Parathyroid adenoma (tissue), 2 donors: ENCODE results near the gene ATF6.

ENCODE experiments used
- H2AFZ ChIP-seq: fragments of 300-600 bp; sonication (generic); one replicate; pipeline ENCODE4 v1.7.0; 2017; ENCODE audit warnings: antibody characterized with exemption, mild to moderate bottlenecking
- H3K27ac ChIP-seq: fragments of 300-600 bp; sonication (generic); one replicate; pipeline ENCODE4 v1.7.0; 2017
- H3K27me3 ChIP-seq: fragments of 300-600 bp; sonication (generic); one replicate; pipeline ENCODE4 v1.7.0; 2017; ENCODE audit warnings: low read length; ENCODE audit not compliant: control insufficient read depth, insufficient read depth
- H3K36me3 ChIP-seq: fragments of 300-600 bp; sonication (generic); one replicate; pipeline ENCODE4 v1.7.0; 2017; ENCODE audit warnings: low read length; ENCODE audit not compliant: control insufficient read depth, insufficient read depth
- H3K4me1 ChIP-seq: fragments of 300-600 bp; sonication (generic); one replicate; pipeline ENCODE4 v1.7.0; 2017; ENCODE audit warnings: control low read depth
- H3K4me2 ChIP-seq: fragments of 300-600 bp; sonication (generic); one replicate; pipeline ENCODE4 v1.7.0; 2017; ENCODE audit warnings: low read length
- H3K4me3 ChIP-seq: fragments of 300-600 bp; sonication (generic); one replicate; pipeline ENCODE4 v1.7.0; 2017; ENCODE audit warnings: low read depth, low read length
- H3K79me2 ChIP-seq: fragments of 300-600 bp; sonication (generic); one replicate; pipeline ENCODE4 v1.7.0; 2017; ENCODE audit warnings: control low read depth
- H3K9ac ChIP-seq: fragments of 300-600 bp; sonication (generic); one replicate; pipeline ENCODE4 v1.7.0; 2017; ENCODE audit warnings: mild to moderate bottlenecking
- H3K9me3 ChIP-seq: fragments of 300-600 bp; sonication (generic); one replicate; pipeline ENCODE4 v1.7.0; 2017; ENCODE audit warnings: low read length; ENCODE audit not compliant: control insufficient read depth
- TF ChIP-seq, protein P1 (sequence below): fragments of 300-600 bp; sonication (generic); IDR thresholded peaks from one replicate; pipeline ENCODE4 v1.7.0; 2017; ENCODE audit warnings: antibody characterized with exemption, mild to moderate bottlenecking
- donor health status: primary hyperparathyroidism.

The ATF6 gene

DNA sequence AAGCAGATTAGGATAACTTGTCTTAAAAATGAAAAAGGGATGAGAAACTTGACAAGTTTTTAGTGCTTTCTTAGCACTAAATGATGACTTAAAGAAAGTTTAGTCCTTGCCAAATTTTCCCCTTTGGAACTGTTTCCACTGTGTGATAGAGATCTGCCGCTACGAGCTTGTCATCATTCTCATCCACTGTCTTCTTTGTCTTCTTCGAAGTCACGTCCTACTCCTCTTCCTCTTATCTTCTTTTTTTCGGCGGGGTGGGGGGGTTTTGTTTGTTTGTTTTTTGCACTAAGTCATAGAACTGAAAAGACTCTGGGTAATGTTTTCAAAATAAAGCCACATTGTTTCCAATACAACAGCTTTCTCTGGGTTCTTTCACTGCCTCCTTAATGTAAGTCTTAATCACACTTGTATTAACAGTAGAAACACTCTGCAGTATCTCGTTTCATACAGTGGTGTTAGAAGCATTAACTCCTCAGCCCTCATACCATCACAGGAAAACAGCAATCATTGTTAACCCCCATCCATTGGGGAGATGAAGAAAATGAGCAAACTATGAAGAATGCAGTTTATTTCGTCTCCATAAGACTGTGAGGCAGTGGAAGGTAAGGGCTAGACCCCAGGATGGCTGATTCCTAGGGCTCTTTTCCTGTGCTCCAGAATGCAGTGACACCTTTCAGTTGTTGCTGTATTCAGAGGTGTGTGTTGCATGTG is 175.8 kb downstream of the ATF6 start:
- Histone ChIP-seq H3K4me1 (no peaks in the 10 kb centered on the region), H3K79me2 (no peaks in the 10 kb centered on the region), H3K27me3 (no peaks in the 10 kb centered on the region), H3K4me2 (no peak overlapping the region), H3K4me3 (no peak overlapping the region), H3K9ac (no peak overlapping the region), H3K9me3 (no peaks in the 10 kb centered on the region), H2AFZ (no peak overlapping the region), H3K36me3 (no peaks in the 10 kb centered on the region), H3K27ac (no peak overlapping the region)
- TF ChIP-seq, protein P1, sequence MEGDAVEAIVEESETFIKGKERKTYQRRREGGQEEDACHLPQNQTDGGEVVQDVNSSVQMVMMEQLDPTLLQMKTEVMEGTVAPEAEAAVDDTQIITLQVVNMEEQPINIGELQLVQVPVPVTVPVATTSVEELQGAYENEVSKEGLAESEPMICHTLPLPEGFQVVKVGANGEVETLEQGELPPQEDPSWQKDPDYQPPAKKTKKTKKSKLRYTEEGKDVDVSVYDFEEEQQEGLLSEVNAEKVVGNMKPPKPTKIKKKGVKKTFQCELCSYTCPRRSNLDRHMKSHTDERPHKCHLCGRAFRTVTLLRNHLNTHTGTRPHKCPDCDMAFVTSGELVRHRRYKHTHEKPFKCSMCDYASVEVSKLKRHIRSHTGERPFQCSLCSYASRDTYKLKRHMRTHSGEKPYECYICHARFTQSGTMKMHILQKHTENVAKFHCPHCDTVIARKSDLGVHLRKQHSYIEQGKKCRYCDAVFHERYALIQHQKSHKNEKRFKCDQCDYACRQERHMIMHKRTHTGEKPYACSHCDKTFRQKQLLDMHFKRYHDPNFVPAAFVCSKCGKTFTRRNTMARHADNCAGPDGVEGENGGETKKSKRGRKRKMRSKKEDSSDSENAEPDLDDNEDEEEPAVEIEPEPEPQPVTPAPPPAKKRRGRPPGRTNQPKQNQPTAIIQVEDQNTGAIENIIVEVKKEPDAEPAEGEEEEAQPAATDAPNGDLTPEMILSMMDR, result no peak

DNA sequence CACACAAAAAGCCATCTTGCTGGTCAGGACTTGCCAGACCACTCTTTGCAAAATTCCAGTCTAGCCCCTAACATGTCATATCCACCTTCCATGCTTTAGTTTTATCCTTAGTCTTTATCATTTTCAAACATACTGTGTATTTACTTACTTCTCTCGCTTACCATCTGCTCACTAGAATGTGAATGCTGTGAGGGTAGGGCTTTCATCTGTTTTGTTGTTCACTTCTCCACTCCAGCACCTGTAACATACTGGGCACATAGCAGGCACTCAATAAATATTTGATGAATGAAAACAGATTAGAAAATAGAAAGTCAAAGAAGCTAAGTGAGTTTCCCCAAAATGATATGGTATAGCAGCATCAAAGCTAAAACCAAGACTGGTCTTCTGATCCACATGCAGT is 177.6 kb downstream of the ATF6 start:
- Histone ChIP-seq H3K9ac (no peak overlapping the region), H3K27ac (no peak overlapping the region), H3K4me3 (no peak overlapping the region), H3K27me3 (no peaks in the 10 kb centered on the region), H3K79me2 (no peaks in the 10 kb centered on the region), H3K36me3 (no peaks in the 10 kb centered on the region), H2AFZ (no peak overlapping the region), H3K9me3 (no peaks in the 10 kb centered on the region), H3K4me1 (no peaks in the 10 kb centered on the region), H3K4me2 (no peak overlapping the region)
- TF ChIP-seq, protein P1, result no peak

DNA sequence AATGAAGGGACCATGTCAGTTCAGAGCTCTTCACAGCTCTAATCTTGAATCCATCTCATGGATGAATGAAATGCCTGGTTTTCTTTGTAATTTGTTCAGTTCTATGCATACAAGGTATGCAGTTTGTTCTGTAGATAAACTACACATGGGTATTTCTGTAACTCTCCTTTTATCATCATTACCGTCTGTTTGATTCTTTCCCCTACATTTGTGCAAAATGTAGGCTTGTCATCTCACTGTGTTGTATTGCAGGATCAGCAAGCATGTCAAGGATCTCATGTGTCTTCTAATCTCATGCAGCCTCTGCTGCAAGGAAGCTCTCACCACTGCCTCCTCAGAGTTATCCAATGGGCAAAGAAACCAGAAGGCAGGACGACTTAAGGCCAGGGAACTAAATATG is 178.3 kb downstream of the ATF6 start:
- Histone ChIP-seq H3K4me1 (peaks cover 6% of the 10 kb centered on the region), H3K27ac (no peak overlapping the region), H3K79me2 (no peaks in the 10 kb centered on the region), H3K9me3 (no peaks in the 10 kb centered on the region), H2AFZ (no peak overlapping the region), H3K4me2 (no peak overlapping the region), H3K9ac (no peak overlapping the region), H3K27me3 (no peaks in the 10 kb centered on the region), H3K36me3 (no peaks in the 10 kb centered on the region), H3K4me3 (no peak overlapping the region)
- TF ChIP-seq, protein P1, result no peak

DNA sequence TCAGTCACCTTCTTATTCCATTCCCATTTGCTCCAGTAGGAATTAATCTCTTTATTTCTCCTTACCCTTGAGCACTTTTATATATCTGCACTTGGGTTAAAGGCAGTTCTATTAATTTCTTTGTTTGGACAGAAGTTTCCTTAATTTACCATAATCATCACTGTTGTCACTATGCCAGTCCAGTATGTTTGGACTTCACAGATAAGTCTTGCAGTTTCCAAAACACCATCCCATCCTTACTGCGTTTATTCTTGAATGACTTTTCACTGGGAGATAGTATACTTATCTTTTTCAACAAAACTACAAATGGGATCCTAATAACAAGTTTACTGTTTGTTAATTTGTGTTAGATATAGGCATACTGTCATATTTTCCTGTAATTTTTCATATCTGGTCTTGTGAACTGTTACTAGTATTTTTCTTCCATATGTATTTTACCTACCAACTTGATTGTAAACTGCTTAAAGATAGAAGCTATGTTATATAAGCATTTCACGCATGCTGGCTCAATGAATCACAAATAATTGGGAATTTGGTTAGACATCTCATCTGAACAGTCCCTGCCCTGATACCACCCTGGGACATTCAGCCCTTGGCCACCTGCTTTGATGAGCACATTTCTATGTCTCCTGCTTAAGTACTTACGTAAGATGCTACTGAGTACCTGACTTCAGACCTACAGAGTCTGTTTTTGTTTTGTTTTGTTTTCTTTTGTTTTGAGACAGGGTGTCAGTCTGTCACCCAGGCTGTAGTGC is 179.4 kb downstream of the ATF6 start:
- no peaks in the 10 kb centered on the region for H3K27me3 ChIP-seq
- no peak overlapping the region for H3K4me3 ChIP-seq
- H3K36me3 ChIP-seq, result no peaks in the 10 kb centered on the region
- no peaks in the 10 kb centered on the region for H3K9me3 ChIP-seq
- no peak overlapping the region for H3K27ac ChIP-seq
- peaks cover 6% of the 10 kb centered on the region for H3K4me1 ChIP-seq
- no peak overlapping the region for H3K9ac ChIP-seq
- TF ChIP-seq, protein P1, result no peak
- no peaks in the 10 kb centered on the region for H3K79me2 ChIP-seq
- no peak overlapping the region for H3K4me2 ChIP-seq
- H2AFZ ChIP-seq, result no peak overlapping the region
